Lower lobe of right lung (tissue), 2 donors: ENCODE results near the gene CCDC88C. TPM values are rescaled to one million over a fixed set of nuclear protein-coding genes. Genes with fewer than 3 reads are reported as not detected.

ENCODE experiments used
- ATAC-seq, 2 donors: fragments of 200-7000 bp; cut with Tn5 transposase; one replicate each; pipeline ENCODE4 v1.9.1; 2020 to 2022; ENCODE audit warnings: mild to moderate bottlenecking in 2 of 2, moderate library complexity in 2 of 2
- DNase-seq: peaks from one replicate; pipeline ENCODE4 v3.0.0-alpha.2; 2020
- H3K27ac ChIP-seq: fragments of 200-600 bp; one replicate; pipeline ENCODE4 v1.8.0; 2022
- H3K27me3 ChIP-seq: fragments of 200-600 bp; one replicate; pipeline ENCODE4 v1.8.0; 2022; ENCODE audit warnings: low read depth
- H3K36me3 ChIP-seq: fragments of 200-600 bp; one replicate; pipeline ENCODE4 v1.8.0; 2022; ENCODE audit warnings: mild to moderate bottlenecking
- H3K4me1 ChIP-seq: fragments of 200-600 bp; one replicate; pipeline ENCODE4 v1.8.0; 2022
- H3K4me3 ChIP-seq: fragments of 200-600 bp; one replicate; pipeline ENCODE4 v1.8.0; 2022; ENCODE audit warnings: mild to moderate bottlenecking
- H3K9me3 ChIP-seq: fragments of 200-600 bp; one replicate; pipeline ENCODE4 v1.8.0; 2022
- CTCF ChIP-seq: fragments of 200-600 bp; IDR thresholded peaks from one replicate; pipeline ENCODE4 v1.8.0; 2022; ENCODE audit warnings: antibody characterized with exemption, mild to moderate bottlenecking
- intact Hi-C: fragments of 100-400 bp; cut with DNase I; formaldehyde crosslinking; loops from one replicate; pipeline ENCODE4 v1.11.0; 2022
- total RNA-seq: library from RNA; stranded (reverse); fragmentation: NEBNext Ultra II Directional; extraction: Animal tissue kit (Norgen Biotek cat#: 25700); gene quantifications from one replicate; pipeline ENCODE4 v1.2.1, GENCODE V29; 2021
- donor health status: DM: no; HTN: yes; CAD: no; lungs with severe emphysema.

The CCDC88C gene
- total RNA-seq, 1 donor from 2014 or later = 45.8 TPM

GRCh38 chr14:91354221-91354916, 63.3 kb downstream of the CCDC88C start:
- ATAC-seq = no peak
- Histone ChIP-seq H3K9me3 (no peaks in the 10 kb centered on the region), H3K4me3 (no peak overlapping the region), H3K27ac (no peak overlapping the region), H3K4me1 (peaks cover 45% of the 10 kb centered on the region), H3K36me3 (no peaks in the 10 kb centered on the region), H3K27me3 (no peaks in the 10 kb centered on the region)
- DNase-seq = no peak
- no peak for TF ChIP-seq CTCF
- intact Hi-C loops = no loop called here

GRCh38 chr14:91352728-91353692, 64.6 kb downstream of the CCDC88C start:
- no peak for ATAC-seq
- no peak overlapping the region for H3K27ac ChIP-seq
- no peak for TF ChIP-seq CTCF
- no peaks in the 10 kb centered on the region for H3K27me3 ChIP-seq
- H3K4me1 ChIP-seq = peaks cover 56% of the 10 kb centered on the region
- no peaks in the 10 kb centered on the region for H3K36me3 ChIP-seq
- H3K4me3 ChIP-seq = no peak overlapping the region
- H3K9me3 ChIP-seq = no peaks in the 10 kb centered on the region
- intact Hi-C loops = no loop called here
- DNase-seq = no peak

GRCh38 chr14:91352053-91352452, 65.6 kb downstream of the CCDC88C start:
- H3K4me3 ChIP-seq = no peak overlapping the region
- peaks cover 58% of the 10 kb centered on the region for H3K4me1 ChIP-seq
- H3K9me3 ChIP-seq = no peaks in the 10 kb centered on the region
- ATAC-seq (peak; percentile 72), DNase-seq (peak; percentile 71)
- no peaks in the 10 kb centered on the region for H3K36me3 ChIP-seq
- intact Hi-C loops = no loop called here
- H3K27ac ChIP-seq = peak overlapping the region; percentile 13
- TF ChIP-seq CTCF = no peak
- no peaks in the 10 kb centered on the region for H3K27me3 ChIP-seq

- Histone ChIP-seq H3K27ac (peak overlapping the region; percentile 13), H3K4me1 (peaks cover 58% of the 10 kb centered on the region), H3K27me3 (no peaks in the 10 kb centered on the region), H3K36me3 (no peaks in the 10 kb centered on the region), H3K4me3 (peak overlapping the region; percentile 27), H3K9me3 (no peaks in the 10 kb centered on the region)
- ATAC-seq (peak; percentile 8 to 28), DNase-seq (peak; percentile 46)
- intact Hi-C loops = no loop called here
- no peak for TF ChIP-seq CTCF
Observed at GRCh38 chr14:91351512-91351862, 66.1 kb downstream of the CCDC88C start.

- TF ChIP-seq CTCF = no peak
- Histone ChIP-seq H3K4me3 (peak overlapping the region; percentile 27), H3K4me1 (peaks cover 58% of the 10 kb centered on the region), H3K36me3 (no peaks in the 10 kb centered on the region), H3K9me3 (no peaks in the 10 kb centered on the region), H3K27ac (peak overlapping the region; percentile 13), H3K27me3 (no peaks in the 10 kb centered on the region)
- DNase-seq (peak; percentile 20), ATAC-seq (peak; percentile 41 to 61)
- intact Hi-C loops = no loop called here
Observed at GRCh38 chr14:91350813-91351511, 66.7 kb downstream of the CCDC88C start.
